ENCODE results near the gene STRIP1. TPM values are rescaled to one million over a fixed set of nuclear protein-coding genes. Genes with fewer than 3 reads are reported as not detected.
A peak's percentile ranks its signal among the peaks of the same experiment; 100 is the strongest.

Gene STRIP1
- total RNA-seq, 2 experiments from 2014 or later: 42.2 to 45.5 TPM

DNA sequence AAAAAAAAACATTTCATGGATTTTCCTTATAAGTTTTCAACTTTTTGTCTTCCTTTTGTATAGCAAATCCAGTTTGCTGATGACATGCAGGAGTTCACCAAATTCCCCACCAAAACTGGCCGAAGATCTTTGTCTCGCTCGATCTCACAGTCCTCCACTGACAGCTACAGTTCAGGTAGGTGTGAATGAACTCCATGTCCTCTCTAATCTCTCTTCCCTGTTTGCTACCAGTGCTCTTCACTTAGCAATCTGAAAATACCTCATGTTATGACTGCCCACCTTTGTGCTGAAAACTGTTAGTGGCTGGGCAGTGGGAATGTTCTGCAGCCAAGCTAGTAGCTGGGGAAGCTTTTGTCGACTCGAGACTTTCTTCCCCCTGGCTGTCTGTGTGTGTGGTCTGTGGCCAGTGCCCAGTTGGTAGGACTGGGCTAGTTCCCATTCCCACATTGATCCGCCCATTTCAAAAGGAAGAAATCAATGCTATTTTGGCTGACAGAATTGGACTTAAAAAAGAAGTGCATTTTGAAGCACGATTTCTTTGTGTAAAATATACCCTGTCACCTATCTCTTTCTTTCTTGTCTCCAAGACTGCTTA lies 25.4 kb upstream of the STRIP1 start:
- TF ChIP-seq, protein P1, sequence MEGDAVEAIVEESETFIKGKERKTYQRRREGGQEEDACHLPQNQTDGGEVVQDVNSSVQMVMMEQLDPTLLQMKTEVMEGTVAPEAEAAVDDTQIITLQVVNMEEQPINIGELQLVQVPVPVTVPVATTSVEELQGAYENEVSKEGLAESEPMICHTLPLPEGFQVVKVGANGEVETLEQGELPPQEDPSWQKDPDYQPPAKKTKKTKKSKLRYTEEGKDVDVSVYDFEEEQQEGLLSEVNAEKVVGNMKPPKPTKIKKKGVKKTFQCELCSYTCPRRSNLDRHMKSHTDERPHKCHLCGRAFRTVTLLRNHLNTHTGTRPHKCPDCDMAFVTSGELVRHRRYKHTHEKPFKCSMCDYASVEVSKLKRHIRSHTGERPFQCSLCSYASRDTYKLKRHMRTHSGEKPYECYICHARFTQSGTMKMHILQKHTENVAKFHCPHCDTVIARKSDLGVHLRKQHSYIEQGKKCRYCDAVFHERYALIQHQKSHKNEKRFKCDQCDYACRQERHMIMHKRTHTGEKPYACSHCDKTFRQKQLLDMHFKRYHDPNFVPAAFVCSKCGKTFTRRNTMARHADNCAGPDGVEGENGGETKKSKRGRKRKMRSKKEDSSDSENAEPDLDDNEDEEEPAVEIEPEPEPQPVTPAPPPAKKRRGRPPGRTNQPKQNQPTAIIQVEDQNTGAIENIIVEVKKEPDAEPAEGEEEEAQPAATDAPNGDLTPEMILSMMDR (conservative IDR thresholded peaks at IDR 0.05; ENCODE audit: low read length): no peak
- TF ChIP-seq EZH2phosphoT487 (IDR thresholded peaks at IDR 0.05; ENCODE audit: borderline replicate concordance, low read depth, low read length): no peak
- Histone ChIP-seq H4K20me1 (ENCODE audit: insufficient read depth, low read length) (no peaks in the 10 kb centered on the region), H3K4me2 (ENCODE audit: low read length) (no peak overlapping the region), H3K9me2 (ENCODE audit: insufficient read depth, low read length) (no peaks in the 10 kb centered on the region), H3K4me3 (ENCODE audit: low read depth, low read length, poor library complexity, severe bottlenecking) (no peak overlapping the region), H3K27ac (ENCODE audit: low read depth, low read length, poor library complexity, severe bottlenecking) (no peak overlapping the region), H2AFZ (ENCODE audit: low read length) (no peak overlapping the region), H3K79me2 (ENCODE audit: insufficient read depth, low read depth, low read length) (no peaks in the 10 kb centered on the region), H3K36me3 (ENCODE audit: insufficient read depth, low read length) (peaks cover 50% of the 10 kb centered on the region), H3K9me3 (ENCODE audit: low read length) (no peaks in the 10 kb centered on the region), H3K4me1 (ENCODE audit: insufficient read depth, low read length, poor library complexity, severe bottlenecking) (peaks cover 36% of the 10 kb centered on the region)
- CTCF ChIA-PET (ENCODE audit: unreplicated experiment): no interaction called here
- intact Hi-C loops (cut with micrococcal nuclease; ENCODE audit: unreplicated experiment): no loop called here
- DNase-seq (ENCODE audit: low spot score): no peak
- POLR2A ChIA-PET: no interaction called here
- no TSS peak for BruUV-seq (replicated peaks)

DNA sequence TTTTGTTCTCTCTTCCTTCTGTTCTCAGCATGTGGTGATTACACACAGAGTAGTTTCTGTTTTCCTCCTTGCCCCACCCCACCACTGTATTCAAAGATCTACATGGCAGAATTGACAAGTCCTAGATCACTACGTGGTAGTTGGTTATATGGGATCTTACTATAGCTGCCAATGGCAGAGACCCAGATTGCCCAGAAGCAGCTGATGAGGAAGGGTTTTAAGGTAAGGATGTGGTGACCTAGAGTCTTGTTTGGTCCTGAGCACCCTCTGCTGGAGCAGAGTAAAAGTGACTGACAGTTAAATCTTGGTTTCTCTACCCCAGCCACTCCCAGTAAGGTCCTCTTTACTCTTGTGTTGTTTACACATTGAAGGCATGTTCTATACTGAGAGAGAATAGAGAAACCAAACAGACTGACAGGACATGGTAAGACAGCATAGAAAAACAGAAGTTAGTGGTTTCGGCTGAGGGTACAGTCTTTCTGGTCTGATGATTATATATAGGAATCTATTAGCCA lies 22.8 kb upstream of the STRIP1 start:
- DNase-seq (ENCODE audit: low spot score): peak; percentile 75
- BruUV-seq (replicated peaks): no TSS peak
- H3K9me3 ChIP-seq (ENCODE audit: low read length): no peaks in the 10 kb centered on the region
- no peak overlapping the region for H2AFZ ChIP-seq (ENCODE audit: low read length)
- intact Hi-C loops (cut with micrococcal nuclease; ENCODE audit: unreplicated experiment): loop anchor here (1.0 kb wide), 2 partner anchors 27 to 234 kb away; partner anchors contain the start of gene AHCYL1
- TF ChIP-seq EZH2phosphoT487 (IDR thresholded peaks at IDR 0.05; ENCODE audit: borderline replicate concordance, low read depth, low read length): no peak
- TF ChIP-seq, protein P1 (conservative IDR thresholded peaks at IDR 0.05; ENCODE audit: low read length): peak; percentile 83
- H3K4me1 ChIP-seq (ENCODE audit: insufficient read depth, low read length, poor library complexity, severe bottlenecking): peaks cover 19% of the 10 kb centered on the region
- CTCF ChIA-PET (ENCODE audit: unreplicated experiment): interaction anchor here (1.1 kb wide), 1 partner anchor 9 kb away, joined by 3 read pairs; no protein-coding TSS in a partner anchor
- peak overlapping the region; percentile 50 for H3K27ac ChIP-seq (ENCODE audit: low read depth, low read length, poor library complexity, severe bottlenecking)
- POLR2A ChIA-PET: interaction anchor here (0.5 to 2.1 kb wide), 3 partner anchors 23 to 43 kb away, joined by 3 to 7 read pairs (median 6); partner anchors contain the start of gene STRIP1
- H3K4me3 ChIP-seq (ENCODE audit: low read depth, low read length, poor library complexity, severe bottlenecking): no peak overlapping the region
- H3K4me2 ChIP-seq (ENCODE audit: low read length): peak overlapping the region; percentile 15; the same call in 1 of the 2 replicates
- no peaks in the 10 kb centered on the region for H4K20me1 ChIP-seq (ENCODE audit: insufficient read depth, low read length)
- no peaks in the 10 kb centered on the region for H3K9me2 ChIP-seq (ENCODE audit: insufficient read depth, low read length)
- peaks cover 76% of the 10 kb centered on the region for H3K36me3 ChIP-seq (ENCODE audit: insufficient read depth, low read length)
- no peaks in the 10 kb centered on the region for H3K79me2 ChIP-seq (ENCODE audit: insufficient read depth, low read depth, low read length)
